H1 (cell line): ENCODE measurements around the gene ZC3HAV1.

ENCODE experiments used
- BCL11A ChIP-seq, 2 experiments: IDR thresholded peaks; one replicate each; pipeline ENCODE4 v1.6.1; 2011; ENCODE audit warnings: low read depth in 2 of 2, low read length in 2 of 2, mild to moderate bottlenecking in 2 of 2
- CTCF ChIP-seq, 3 experiments: IDR thresholded peaks; 1 replicate in 2 of 3; 2 replicates in 1 of 3; pipeline versions ENCODE4 v1.5.1 to v1.6.1; 2011; ENCODE audit warnings: low read length in 3 of 3, mild to moderate bottlenecking in 3 of 3, inconsistent platforms in 2 of 3, low read depth in 1 of 3, moderate library complexity in 1 of 3; ENCODE audit not compliant: insufficient read depth in 1 of 3; ENCODE audit errors: control extremely low read depth in 1 of 3
- EP300 ChIP-seq, 2 experiments: IDR thresholded peaks; 1 replicate in 1 of 2; 2 replicates in 1 of 2; pipeline ENCODE4 v1.6.1; 2011 to 2012; ENCODE audit warnings: low read depth in 2 of 2, low read length in 2 of 2, mild to moderate bottlenecking in 2 of 2, borderline replicate concordance in 1 of 2, inconsistent platforms in 1 of 2, moderate library complexity in 1 of 2
- GTF2F1 ChIP-seq: IDR thresholded peaks from 2 replicates; pipeline ENCODE4 v1.6.1; 2012; ENCODE audit warnings: low read depth, low read length, improper control_type of control experiment, borderline replicate concordance
- NANOG ChIP-seq: IDR thresholded peaks from 2 replicates; pipeline ENCODE4 v1.6.1; 2011; ENCODE audit warnings: low read length, low read depth, mild to moderate bottlenecking, inconsistent platforms; ENCODE audit not compliant: insufficient read depth, poor library complexity, severe bottlenecking
- POLR2A ChIP-seq, 2 experiments: IDR thresholded peaks; 1 replicate in 1 of 2; 2 replicates in 1 of 2; pipeline ENCODE4 v1.6.1; 2011; ENCODE audit warnings: low read depth in 2 of 2, low read length in 2 of 2, mild to moderate bottlenecking in 2 of 2; ENCODE audit errors: control extremely low read depth in 1 of 2
- POLR2AphosphoS5 ChIP-seq: IDR thresholded peaks from 2 replicates; pipeline ENCODE4 v1.6.1; 2011; ENCODE audit warnings: low read depth, low read length
- SP1 ChIP-seq: IDR thresholded peaks from 2 replicates; pipeline ENCODE4 v1.6.1; 2011; ENCODE audit warnings: low read depth, low read length
- SRF ChIP-seq: IDR thresholded peaks from 2 replicates; pipeline ENCODE4 v1.6.1; 2011; ENCODE audit warnings: mild to moderate bottlenecking, low read depth, low read length, moderate library complexity
- TBP ChIP-seq: IDR thresholded peaks from 2 replicates; pipeline ENCODE4 v1.6.1; 2011; ENCODE audit warnings: low read depth, low read length, improper control_type of control experiment
- USF2 ChIP-seq: IDR thresholded peaks from 2 replicates; pipeline ENCODE4 v1.6.1; 2011; ENCODE audit warnings: low read length, improper control_type of control experiment
- ZNF274 ChIP-seq: IDR thresholded peaks from 2 replicates; pipeline ENCODE4 v1.7.0; 2012; ENCODE audit warnings: low read length, borderline replicate concordance; ENCODE audit errors: extremely low read depth

GRCh38 chr7:139034855-139035585 lies 74.5 kb downstream of the ZC3HAV1 start:
- TF ChIP-seq POLR2AphosphoS5 (no peak; the same call in 1 of the 2 replicates), CTCF (IDR thresholded peaks at IDR 0.05; ENCODE audit: control extremely low read depth in 1 of 3, insufficient read depth in 1 of 3, low read depth in 1 of 3, low read length in 3 of 3) (peak in 1 of 3 experiments; percentile 5; a peak in 1 of 4 replicates), POLR2A (IDR thresholded peaks at IDR 0.05; ENCODE audit: control extremely low read depth in 1 of 2, low read depth in 2 of 2, low read length in 2 of 2) (no peak), ZNF274 (no peak), BCL11A (IDR thresholded peaks at IDR 0.05; ENCODE audit: low read depth in 2 of 2, low read length in 2 of 2) (no peak), SRF (no peak), GTF2F1 (no peak), NANOG (no peak), SP1 (no peak), EP300 (IDR thresholded peaks at IDR 0.05; ENCODE audit: borderline replicate concordance in 1 of 2, low read depth in 2 of 2, low read length in 2 of 2) (no peak), TBP (no peak), USF2 (no peak)
